DND-41 (cell line): ENCODE results near the gene TYMP.

ENCODE experiments used
- ATAC-seq: fragments of 200-7000 bp; cut with Tn5 transposase; 3 replicates; pipeline ENCODE4 v1.9.1; 2021; ENCODE audit warnings: low read depth; ENCODE audit not compliant: insufficient read depth
- DNase-seq: peaks from one replicate; pipeline ENCODE4 v3.0.0-alpha.2; 2020
- H2AFZ ChIP-seq: 2 replicates; pipeline ENCODE4 v1.6.0; 2012; ENCODE audit warnings: low read depth, low read length
- H3K27ac ChIP-seq: 2 replicates; pipeline ENCODE4 v1.5.1; 2012; ENCODE audit warnings: low read length, inconsistent platforms
- H3K27me3 ChIP-seq: fragments of 200-600 bp; sonication (generic); 2 replicates; pipeline ENCODE4 v1.6.0; 2012; ENCODE audit warnings: low read length, mild to moderate bottlenecking, inconsistent platforms; ENCODE audit not compliant: insufficient read depth, poor library complexity
- H3K36me3 ChIP-seq: 2 replicates; pipeline ENCODE4 v1.5.1; 2012; ENCODE audit warnings: low read length, inconsistent platforms; ENCODE audit not compliant: insufficient read depth
- H3K4me1 ChIP-seq: 2 replicates; pipeline ENCODE4 v1.5.1; 2012; ENCODE audit warnings: mild to moderate bottlenecking, low read length; ENCODE audit not compliant: insufficient read depth
- H3K4me2 ChIP-seq: 2 replicates; pipeline ENCODE4 v1.6.0; 2012; ENCODE audit warnings: mild to moderate bottlenecking, moderate library complexity, low read length, inconsistent platforms; ENCODE audit not compliant: insufficient read depth
- H3K4me3 ChIP-seq, 2 experiments: fragments of 200-600 bp in 1 of 2; shearing (Covaris generic) in 1 of 2; 2 replicates each; pipeline ENCODE4 v1.5.1; 2012 to 2016; ENCODE audit warnings: inconsistent platforms in 2 of 2, low read length in 2 of 2, mild to moderate bottlenecking in 2 of 2, low read depth in 1 of 2, moderate library complexity in 1 of 2
- H3K79me2 ChIP-seq: 2 replicates; pipeline ENCODE4 v1.6.0; 2012; ENCODE audit warnings: low read length, inconsistent platforms; ENCODE audit not compliant: insufficient read depth
- H3K9ac ChIP-seq: 2 replicates; pipeline ENCODE4 v1.6.0; 2012; ENCODE audit warnings: low read depth, mild to moderate bottlenecking, inconsistent platforms, low read length, moderate library complexity
- H3K9me3 ChIP-seq: 2 replicates; pipeline ENCODE4 v1.5.1; 2012; ENCODE audit warnings: low read length, moderate library complexity, mild to moderate bottlenecking, inconsistent platforms; ENCODE audit not compliant: insufficient read depth, severe bottlenecking
- H4K20me1 ChIP-seq: 2 replicates; pipeline ENCODE4 v1.6.0; 2012; ENCODE audit warnings: low read length; ENCODE audit not compliant: insufficient read depth
- EZH2 ChIP-seq: IDR thresholded peaks from 3 replicates; pipeline ENCODE4 v1.6.1; 2012; ENCODE audit warnings: borderline replicate concordance, low read depth, mild to moderate bottlenecking, moderate library complexity, low read length, inconsistent platforms; ENCODE audit not compliant: severe bottlenecking
- TF ChIP-seq, protein P1 (sequence below): IDR thresholded peaks from 2 replicates; pipeline ENCODE4 v1.5.1; 2012; ENCODE audit warnings: borderline replicate concordance, low read length, moderate library complexity, mild to moderate bottlenecking; ENCODE audit not compliant: poor library complexity, severe bottlenecking; ENCODE audit errors: extremely low read depth

The TYMP gene

DNA sequence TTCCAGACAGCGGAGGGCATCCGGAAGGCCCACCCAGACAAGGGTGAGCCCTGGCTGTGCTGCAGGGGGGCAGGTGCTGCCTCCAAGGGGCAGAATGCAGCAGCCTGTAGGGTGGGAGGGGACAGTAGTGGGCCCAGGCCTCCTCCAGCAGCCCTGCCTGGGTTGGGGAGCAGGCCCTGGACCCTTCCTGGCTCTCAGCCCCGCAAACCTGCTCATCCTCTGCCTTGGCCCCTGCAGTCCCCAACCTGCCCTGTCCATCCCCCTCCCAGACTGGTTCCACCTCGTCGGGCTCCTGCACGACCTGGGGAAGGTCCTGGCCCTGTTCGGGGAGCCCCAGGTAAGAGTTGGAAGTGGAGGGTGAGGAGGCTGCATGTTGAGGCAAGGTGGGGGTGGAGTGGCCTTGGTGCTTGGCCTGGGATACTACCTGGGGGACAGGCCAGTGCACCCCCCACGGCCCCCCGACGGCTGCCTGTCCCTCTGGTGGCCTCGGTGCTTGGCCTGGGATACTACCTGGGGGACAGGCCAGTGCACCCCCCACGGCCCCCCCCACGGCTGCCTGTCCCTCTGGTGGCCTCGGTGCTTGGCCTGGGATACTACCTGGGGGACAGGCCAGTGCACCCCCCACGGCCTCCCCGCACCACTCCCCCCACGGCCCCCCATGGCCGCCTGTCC lies 41.7 kb downstream of the TYMP start:
- Histone ChIP-seq H3K36me3 (no peaks in the 10 kb centered on the region), H3K27ac (no peak overlapping the region), H4K20me1 (no peaks in the 10 kb centered on the region), H3K9ac (no peak overlapping the region), H3K79me2 (no peaks in the 10 kb centered on the region), H3K4me3 (no peak overlapping the region), H3K27me3 (no peaks in the 10 kb centered on the region), H3K4me1 (no peaks in the 10 kb centered on the region), H3K4me2 (no peak overlapping the region), H2AFZ (no peak overlapping the region), H3K9me3 (no peaks in the 10 kb centered on the region)
- TF ChIP-seq, protein P1, sequence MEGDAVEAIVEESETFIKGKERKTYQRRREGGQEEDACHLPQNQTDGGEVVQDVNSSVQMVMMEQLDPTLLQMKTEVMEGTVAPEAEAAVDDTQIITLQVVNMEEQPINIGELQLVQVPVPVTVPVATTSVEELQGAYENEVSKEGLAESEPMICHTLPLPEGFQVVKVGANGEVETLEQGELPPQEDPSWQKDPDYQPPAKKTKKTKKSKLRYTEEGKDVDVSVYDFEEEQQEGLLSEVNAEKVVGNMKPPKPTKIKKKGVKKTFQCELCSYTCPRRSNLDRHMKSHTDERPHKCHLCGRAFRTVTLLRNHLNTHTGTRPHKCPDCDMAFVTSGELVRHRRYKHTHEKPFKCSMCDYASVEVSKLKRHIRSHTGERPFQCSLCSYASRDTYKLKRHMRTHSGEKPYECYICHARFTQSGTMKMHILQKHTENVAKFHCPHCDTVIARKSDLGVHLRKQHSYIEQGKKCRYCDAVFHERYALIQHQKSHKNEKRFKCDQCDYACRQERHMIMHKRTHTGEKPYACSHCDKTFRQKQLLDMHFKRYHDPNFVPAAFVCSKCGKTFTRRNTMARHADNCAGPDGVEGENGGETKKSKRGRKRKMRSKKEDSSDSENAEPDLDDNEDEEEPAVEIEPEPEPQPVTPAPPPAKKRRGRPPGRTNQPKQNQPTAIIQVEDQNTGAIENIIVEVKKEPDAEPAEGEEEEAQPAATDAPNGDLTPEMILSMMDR, result no peak
- no peak for TF ChIP-seq EZH2
- no peak for DNase-seq
- ATAC-seq, result no peak

DNA sequence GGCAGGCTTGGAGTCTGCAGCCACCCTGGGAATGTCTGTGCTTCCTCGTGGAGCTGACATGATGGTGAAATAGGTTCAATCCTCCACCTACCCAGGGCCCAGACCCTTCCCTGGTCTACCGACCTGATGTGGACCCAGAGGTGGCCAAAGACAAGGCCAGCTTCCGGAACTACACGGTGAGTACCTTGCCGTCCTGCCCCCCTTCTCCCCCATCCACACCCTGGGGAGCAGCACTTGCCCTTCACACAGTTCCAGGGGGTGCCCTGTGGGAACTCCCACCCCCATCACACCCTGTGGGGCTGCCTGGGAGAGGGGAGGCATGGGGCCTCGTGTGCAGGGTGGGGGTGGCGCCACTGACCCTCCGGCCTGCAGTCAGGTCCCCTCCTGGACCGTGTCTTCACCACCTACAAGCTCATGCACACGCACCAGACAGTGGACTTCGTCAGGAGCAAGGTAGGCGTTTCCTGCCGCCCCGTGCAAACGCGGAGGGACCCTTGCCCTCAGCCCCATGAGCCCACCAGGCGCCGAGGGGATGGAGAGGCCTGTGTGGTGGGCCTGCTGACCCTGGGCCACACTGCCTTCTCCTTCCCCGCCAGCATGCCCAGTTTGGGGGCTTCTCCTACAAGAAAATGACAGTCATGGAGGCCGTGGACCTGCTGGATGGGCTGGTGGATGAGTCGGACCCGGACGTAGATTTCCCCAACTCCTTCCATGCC lies 42.4 kb downstream of the TYMP start:
- no peaks in the 10 kb centered on the region for H3K27me3 ChIP-seq
- no peak overlapping the region for H3K9ac ChIP-seq
- ATAC-seq, result no peak
- no peak overlapping the region for H2AFZ ChIP-seq
- no peaks in the 10 kb centered on the region for H3K36me3 ChIP-seq
- no peak overlapping the region for H3K4me2 ChIP-seq
- H3K79me2 ChIP-seq, result no peaks in the 10 kb centered on the region
- TF ChIP-seq, protein P1, result no peak
- no peak for TF ChIP-seq EZH2
- H3K4me3 ChIP-seq, result no peak overlapping the region
- no peak for DNase-seq
- no peaks in the 10 kb centered on the region for H3K4me1 ChIP-seq
- H3K9me3 ChIP-seq, result no peaks in the 10 kb centered on the region
- H3K27ac ChIP-seq, result no peak overlapping the region
- no peaks in the 10 kb centered on the region for H4K20me1 ChIP-seq

DNA sequence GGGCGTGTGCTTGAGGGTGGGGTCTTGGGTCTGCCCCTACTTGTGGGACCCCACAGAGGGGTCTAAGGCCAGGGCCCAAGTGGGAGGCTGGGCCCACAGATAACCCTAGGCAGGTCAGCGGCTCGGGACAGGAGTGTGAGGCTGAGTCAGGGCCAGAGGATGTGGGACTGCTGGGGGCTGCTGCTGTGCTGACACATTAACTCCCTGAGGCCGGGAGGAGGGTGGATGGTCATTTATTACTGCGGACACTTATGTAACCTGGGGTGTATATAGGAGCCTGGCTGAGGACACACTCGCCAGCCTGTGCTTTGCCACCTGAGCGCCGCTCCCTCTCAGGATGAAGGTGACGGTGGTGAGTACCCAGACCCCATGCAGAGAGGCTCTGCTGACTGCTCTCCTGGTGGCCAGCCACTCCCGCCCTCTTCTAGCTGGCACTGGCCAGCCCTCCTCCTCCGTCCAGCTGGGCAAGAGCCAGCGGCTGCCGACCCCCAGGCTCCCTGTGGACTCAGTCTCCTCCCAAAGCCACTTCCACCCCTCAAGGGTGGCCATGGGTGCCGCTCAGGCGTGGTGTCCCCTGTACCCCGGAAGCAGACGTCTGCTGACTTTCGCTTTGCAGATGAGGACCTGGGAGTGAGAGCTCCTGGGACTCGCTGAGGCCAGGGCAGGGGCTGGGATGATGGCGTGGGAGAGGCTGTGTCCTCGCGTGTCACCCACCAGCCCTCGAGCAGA lies 43.1 kb downstream of the TYMP start, which contains the start of gene MIOX:
TSS of gene MIOX (plus strand) at position 299 of the 729 bp plus-strand sequence. CDS start at position 338, 39 bp downstream.
- TF ChIP-seq, protein P1, result no peak
- TF ChIP-seq EZH2, result no peak
- ATAC-seq, result no peak
- no peak within 1 kb of the TSS for H3K4me2 ChIP-seq

More for the DNA sequence above, 43.1 kb downstream of the TYMP start, which contains the start of gene MIOX:
- Histone ChIP-seq H3K36me3 (no peaks in the 10 kb centered on the region), H3K27me3 (no peaks in the 10 kb centered on the region), H3K4me1 (no peaks in the 10 kb centered on the region), H3K79me2 (no peaks in the 10 kb centered on the region), H3K4me3 (no peak within 1 kb of the TSS), H3K27ac (no peak within 1 kb of the TSS), H3K9ac (no peak within 1 kb of the TSS), H4K20me1 (no peaks in the 10 kb centered on the region), H2AFZ (no peak within 1 kb of the TSS), H3K9me3 (no peaks in the 10 kb centered on the region)
- no peak for DNase-seq
